GM18517 (cell line): Measurements from ENCODE around the gene ADCY1.

Experiments used
- ATAC-seq: cut with Tn5 transposase; IDR thresholded peaks from one replicate; pipeline ENCODE4 v1.9.1; 2021; ENCODE audit warnings: mild to moderate bottlenecking, moderate library complexity; ENCODE audit not compliant: unreplicated experiment

The ADCY1 gene

DNA sequence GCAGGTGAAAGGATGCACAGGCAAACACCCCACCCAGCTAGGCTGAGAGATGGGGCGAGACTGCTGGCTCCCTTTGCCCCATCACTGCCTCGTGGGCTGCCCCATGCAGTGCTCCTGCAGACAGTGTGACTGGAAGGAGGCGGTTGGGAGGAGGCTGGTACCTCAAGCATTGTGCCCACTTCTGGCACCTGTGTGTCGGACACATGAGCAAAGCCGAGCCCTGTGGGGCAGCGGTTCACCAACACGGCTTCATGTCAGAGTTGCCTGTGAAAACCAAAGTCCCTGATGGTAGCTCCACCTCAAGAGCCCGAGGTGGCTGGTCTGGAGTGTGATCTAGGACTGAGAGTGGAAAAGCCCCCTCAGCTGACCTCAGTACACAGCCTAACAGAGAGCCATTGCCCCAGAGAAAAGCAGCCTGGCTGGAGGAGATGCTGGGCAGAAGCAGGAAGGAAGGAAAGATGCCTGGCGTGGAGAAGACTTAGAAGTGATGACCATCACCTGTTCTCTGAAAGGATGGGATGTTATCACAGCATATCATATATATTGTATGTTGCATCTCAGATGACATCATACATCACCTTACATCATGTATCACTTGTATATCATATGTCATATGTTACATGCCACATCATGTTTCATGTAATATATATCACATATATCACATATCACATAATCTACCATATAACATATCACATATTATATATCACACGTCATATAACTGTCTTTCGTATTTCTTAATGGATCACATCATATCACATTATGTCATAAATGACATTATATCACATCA lies 75.6 kb downstream of the ADCY1 start:
- no peak for ATAC-seq

- ATAC-seq = no peak
Measured at GRCh38 chr7:45650404-45651394, 76.5 kb downstream of the ADCY1 start.

DNA sequence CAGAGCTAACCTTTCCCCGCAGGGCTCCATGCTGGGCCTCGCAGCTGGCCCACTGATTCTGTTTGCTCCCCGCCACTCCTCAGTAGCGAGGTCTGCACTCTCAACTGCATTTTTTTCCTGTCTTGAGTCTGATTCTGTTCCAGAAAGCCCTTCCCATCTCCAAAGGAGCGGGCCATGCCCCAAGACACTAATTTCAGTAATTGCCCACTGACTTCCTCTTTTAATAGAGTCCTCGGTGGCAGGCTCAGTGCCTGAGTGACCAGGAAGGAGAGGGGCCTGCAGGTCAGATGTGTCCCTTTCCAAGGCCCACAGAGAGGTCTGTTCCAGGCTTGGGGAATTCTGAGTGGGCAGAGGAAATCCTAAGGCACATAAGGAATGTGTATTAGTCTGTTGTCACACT lies 77.4 kb downstream of the ADCY1 start:
- no peak for ATAC-seq

DNA sequence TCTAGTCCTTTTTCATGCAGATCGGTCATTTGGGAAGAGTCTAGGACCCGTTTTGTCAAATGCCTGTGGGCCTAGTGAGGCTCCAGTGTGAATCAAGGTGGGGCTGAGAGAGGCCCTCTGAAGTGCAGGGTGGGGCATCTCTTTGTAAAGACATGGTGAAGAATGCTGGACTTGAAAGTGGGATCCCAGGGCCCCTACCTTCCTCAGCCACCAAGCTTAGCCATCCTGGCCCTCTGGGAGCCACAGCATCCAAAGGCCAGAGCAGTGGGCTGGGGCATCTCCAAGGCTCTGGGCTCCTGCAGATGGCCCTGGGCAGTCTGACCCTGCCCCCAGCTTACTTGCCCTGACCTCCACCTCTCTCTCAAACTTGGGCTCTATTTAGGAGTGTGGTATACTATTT lies 78.5 kb downstream of the ADCY1 start:
- no peak for ATAC-seq

- no peak for ATAC-seq
Measured at GRCh38 chr7:45653209-45653907, 79.2 kb downstream of the ADCY1 start.

- no peak for ATAC-seq
Measured at GRCh38 chr7:45654341-45654740, 80.2 kb downstream of the ADCY1 start.

DNA sequence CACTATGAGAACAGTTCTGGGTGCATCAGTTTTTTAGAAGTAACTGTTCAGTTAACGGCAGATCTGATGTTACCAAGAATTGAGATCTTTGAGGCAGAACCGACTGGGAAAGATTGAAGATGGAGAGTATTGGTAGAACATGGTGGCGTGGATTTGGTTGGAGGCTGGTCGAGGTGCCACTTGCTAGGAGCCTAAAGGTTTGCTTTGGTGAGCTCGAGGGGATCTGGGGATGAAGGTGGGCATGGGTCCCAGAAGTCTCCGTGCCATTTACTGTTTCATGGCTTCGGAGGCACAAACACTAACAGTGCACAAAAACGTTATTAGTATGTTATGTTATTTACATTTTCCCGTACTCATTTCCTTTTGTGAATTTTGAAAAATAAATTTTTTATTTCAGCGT lies 81.4 kb downstream of the ADCY1 start:
- no peak for ATAC-seq

DNA sequence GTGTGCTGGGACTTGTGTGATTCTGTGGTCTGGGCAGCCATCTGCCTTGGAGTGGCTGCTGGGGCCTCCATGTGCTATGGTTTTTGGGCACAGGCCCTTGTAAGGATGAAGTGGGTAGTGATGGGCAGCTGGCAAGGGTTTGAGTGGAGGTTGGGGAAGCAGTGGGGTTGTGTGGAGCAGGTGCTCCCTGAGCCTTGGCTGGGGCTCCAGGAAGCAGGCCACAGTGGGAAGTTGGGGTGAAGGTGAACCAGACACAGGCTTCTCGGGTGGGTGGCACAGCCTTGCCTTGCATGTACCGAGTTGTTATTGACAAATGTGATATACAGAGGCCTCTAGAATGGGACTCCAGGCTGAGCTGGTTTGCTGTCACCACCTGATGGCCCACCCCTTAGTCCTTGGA lies 82.3 kb downstream of the ADCY1 start:
- ATAC-seq = no peak

DNA sequence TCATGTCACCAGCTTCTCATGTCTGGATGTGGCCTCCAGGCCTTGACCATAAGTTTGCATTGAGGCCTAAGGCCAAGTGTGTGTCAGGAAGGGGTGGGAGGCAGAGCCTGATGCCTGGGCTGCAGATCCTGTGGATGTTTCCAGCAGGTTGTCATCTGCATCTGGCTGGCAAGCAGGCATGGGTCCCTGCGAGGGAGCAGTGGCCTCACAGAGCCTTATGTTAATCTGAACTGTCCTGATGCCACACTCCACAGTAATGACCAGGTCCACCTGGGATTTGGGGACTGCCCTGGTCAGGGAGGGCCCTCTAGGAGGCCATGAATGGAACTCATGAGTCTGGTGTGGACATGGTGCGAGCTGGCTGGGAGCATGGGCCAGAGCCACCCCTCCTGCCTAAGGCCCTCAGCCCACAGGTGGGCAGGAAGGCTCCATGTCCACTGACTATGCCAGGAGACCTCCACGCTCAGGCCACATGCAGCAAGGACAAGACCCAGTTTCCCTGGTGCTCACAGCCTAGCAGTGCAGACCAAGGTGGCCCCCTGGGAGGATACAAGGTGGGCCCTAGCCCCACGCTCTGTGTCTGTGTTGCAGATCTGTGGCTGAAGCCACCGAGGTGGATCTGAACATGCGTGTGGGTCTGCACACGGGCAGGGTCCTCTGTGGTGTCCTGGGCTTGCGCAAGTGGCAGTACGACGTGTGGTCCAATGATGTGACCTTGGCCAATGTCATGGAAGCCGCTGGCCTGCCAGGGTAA lies 83.1 kb downstream of the ADCY1 start:
- no peak for ATAC-seq

DNA sequence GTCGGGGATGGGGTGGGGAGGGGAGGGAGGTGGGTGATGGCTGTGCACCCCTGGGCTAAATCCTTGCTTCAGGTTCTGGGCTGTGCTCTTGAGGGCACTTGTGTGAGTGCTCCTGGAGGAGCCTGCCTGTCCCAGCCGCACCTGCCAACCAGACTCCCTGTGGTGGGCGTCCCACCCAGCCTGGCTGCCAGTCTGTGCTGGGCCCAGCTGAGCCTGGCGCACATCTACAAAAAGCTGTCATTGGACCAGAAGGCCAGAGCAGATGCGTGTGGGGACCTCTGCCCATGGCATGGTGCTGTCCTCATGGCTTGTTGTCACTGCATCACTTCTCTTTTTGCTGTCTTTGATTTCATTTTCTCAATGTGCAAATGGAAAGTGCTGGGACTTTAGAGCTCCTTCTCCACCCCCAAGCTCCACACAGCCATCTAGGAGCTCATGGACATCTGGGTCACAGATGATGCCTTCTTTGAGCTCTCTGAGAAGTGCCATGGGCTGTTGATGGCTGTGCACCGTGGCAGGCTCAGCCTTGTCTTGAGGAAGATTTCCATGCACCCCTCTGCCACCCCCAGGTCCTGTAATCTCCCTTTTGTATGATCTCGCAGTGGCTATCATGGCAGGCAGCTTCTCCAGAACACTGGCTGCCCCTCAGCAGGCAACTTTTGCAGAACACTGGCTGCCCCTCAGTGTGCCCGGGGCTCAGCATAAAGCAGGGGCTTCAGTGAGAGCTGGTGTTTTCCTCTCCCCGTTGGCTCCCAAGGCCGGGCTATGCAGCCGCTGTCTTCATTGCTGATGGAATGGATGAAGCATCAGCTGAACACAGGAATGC lies 83.9 kb downstream of the ADCY1 start:
- no peak for ATAC-seq

DNA sequence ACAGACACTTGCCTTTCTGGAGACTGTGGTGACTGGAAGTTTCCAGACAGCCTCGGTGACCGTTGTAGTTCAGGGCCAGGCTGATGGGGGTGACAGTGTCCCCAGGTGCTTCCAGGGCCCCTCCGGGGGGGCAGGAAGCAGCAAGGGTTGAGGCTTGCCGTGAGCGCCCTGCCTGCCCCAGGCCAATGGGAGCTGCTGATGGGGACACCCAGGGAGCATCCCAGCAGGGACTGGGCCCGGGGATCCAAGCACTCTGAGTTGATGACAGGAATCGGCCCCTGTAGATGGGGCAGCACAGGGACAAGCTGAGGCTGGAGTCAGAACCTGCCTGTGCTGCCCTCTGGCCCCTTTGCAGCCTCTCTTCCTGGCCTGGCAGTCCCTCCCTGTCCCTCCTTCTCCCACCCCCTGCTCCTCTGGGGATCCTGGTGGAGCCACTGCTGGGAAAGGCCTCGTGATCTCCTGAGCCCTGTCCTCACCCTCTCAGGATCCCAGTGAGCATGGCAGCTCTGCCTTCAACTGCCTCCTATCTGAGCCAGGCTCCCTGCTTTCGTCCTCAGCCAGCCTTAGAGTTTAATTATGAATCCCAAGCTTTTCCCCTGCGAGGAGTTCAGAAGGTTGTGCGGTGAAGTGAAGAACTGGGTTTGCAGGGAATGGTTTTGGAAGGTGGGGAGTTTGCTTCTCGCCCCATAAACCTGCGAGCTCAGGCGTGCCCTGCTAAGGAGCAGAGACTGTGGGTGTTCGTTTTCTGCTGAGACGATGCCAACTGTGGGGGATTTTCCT lies 84.7 kb downstream of the ADCY1 start:
- ATAC-seq = no peak

GRCh38 chr7:45659496-45660139 lies 85.5 kb downstream of the ADCY1 start:
- no peak for ATAC-seq

DNA sequence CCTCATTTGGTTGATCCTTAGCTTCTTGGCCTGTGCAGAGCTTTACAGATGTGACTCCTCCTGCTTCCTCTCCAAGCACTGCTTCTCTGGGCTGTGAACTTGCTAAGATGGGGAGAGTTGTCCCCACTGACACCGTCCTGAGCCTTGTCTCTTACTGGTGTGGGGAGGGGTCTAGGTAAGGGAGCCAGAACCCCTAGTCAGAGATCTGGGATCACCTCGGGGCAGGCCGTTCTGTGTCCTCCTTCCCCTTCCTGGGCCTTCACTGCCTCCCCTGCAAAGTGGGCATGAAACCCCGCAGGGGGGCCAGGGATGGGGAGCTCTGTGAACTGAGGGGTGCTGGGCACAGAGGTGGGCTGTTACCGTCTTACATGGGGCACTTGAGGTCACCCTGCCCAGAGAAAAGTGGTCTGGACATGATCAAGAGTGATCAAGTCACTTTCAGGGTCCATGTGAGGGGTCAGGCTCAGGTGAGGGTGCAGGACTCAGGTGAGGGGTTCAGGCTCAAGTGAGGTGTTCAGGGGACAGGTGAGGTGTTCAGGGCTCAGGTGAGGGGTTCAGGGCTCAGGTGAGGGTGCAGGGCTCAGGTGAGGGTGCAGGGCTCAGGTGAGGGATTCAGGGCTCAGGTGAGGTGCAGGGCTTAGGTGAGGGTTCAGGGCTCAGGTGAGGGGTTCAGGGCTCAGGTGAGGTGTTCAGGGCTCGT lies 86.2 kb downstream of the ADCY1 start:
- no peak for ATAC-seq

- no peak for ATAC-seq
Measured at GRCh38 chr7:45660901-45661211, 86.7 kb downstream of the ADCY1 start.

DNA sequence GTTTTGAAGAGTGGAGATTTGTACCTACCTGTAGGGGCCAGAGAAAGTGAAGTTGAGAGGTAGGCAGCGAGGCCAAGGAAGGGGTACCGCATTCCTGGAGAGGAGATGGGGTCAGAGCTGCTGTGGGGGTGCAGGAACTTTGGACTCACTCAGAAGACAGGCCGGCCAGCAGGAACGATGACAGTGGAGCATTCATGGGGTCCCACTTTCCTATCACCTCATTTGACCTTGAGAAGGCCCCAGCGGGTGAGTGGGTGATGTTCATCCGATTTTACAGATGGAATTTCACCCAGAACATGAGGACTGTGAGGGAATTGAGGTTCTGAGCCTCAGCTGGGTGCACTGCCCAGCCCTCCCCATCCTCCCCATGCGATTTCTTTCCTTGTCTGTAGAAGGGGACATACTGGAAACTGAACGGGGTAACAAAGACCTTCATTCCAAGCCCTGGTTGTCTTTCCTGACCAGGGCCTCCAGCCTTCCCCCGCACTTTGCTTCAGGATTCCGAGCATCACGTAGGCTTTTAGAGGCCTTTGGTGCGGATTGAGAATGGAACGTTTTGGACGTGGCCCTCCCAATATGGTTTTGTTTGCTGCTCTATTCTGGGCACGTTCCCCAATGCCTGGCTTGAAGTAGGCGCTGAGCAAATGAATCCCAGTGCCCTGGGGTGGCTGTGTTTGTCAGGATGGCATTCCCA lies 87.3 kb downstream of the ADCY1 start:
- ATAC-seq = no peak

DNA sequence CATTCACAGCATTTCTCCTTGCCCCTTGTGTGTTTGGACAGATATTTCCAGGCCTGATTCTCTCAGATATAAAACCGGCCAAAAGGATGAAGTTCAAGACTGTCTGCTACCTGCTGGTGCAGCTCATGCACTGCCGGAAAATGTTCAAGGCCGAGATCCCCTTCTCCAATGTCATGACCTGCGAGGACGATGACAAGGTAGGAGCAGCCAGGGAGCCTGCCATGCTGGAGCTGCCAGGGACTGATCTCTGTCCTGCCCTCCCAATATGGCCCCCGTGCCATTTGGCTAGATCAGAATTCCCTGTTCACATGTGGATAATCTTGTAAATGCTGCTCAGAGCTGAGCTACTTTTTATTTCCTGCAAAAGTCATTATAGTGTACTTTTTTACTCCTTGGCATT lies 87.8 kb downstream of the ADCY1 start:
- ATAC-seq = no peak

GRCh38 chr7:45662540-45663166 lies 88.5 kb downstream of the ADCY1 start:
- ATAC-seq = no peak
